Ovary (tissue), 3 donors: ENCODE data around the gene SMARCA5.

ENCODE experiments used
- CTCF ChIP-seq, 3 donors: fragments of 450-650 bp in 2 of 3; fragments of 200-600 bp in 1 of 3; IDR thresholded peaks; one replicate each; pipeline versions ENCODE4 v1.5.1 to v1.8.0; 2016 to 2022; ENCODE audit warnings: antibody characterized with exemption in 3 of 3, mild to moderate bottlenecking in 1 of 3
- EP300 ChIP-seq: sonication (generic); formaldehyde crosslinking; IDR thresholded peaks from one replicate; pipeline ENCODE4 v1.6.1; 2017; ENCODE audit warnings: antibody characterized with exemption
- POLR2A ChIP-seq: fragments of 450-650 bp; IDR thresholded peaks from one replicate; pipeline ENCODE4 v1.6.1; 2017; ENCODE audit warnings: antibody characterized with exemption, mild to moderate bottlenecking, moderate library complexity
- donor health status: DM: no; HTN: no; CAD: no.

GRCh38 chr4:143559757-143560147, 46.2 kb downstream of the SMARCA5 start:
- TF ChIP-seq CTCF (IDR thresholded peaks at IDR 0.05) (no peak), POLR2A (no peak), EP300 (no peak)
